ENCODE measurements around the gene IL17D.
"Not testable (repeated sequence)": the region's sequence is repeated elsewhere in the genome, so short reads cannot be mapped to it uniquely, and the experiment has no call there.

DNA sequence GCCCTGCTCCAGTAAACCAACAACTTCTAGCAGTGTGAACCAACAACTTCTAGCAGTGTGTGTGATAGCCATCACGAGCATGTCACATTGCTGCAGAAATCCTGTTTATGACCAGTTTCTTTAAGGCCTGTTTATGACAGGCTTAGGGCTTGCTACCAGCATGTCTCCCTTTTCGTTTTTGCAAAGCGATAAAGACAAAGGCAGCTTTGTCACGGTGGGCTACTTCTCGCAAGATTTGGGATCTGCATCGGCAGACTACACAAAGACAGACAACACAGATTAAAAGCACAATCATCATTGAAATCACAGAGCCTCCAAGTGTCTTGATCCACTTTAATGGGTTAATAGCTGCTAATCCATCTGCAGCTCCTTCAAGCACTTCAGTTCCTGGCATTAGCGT lies 24.9 kb upstream of the IL17D start:
- TF ChIP-seq YY1 (IDR thresholded peaks at IDR 0.05; ENCODE audit: insufficient read depth, insufficient read length); ZNF274 (IDR thresholded peaks at IDR 0.05; ENCODE audit: low read depth, low read length): not testable (repeated sequence)

Data from NT2/D1 (cell line).